GM18519 (cell line): ENCODE data around the gene SPRR5.

Experiments used
- ATAC-seq: cut with Tn5 transposase; IDR thresholded peaks from one replicate; pipeline ENCODE4 v1.9.1; 2021; ENCODE audit warnings: mild to moderate bottlenecking, moderate library complexity; ENCODE audit not compliant: unreplicated experiment, low FRiP score

Gene SPRR5

DNA sequence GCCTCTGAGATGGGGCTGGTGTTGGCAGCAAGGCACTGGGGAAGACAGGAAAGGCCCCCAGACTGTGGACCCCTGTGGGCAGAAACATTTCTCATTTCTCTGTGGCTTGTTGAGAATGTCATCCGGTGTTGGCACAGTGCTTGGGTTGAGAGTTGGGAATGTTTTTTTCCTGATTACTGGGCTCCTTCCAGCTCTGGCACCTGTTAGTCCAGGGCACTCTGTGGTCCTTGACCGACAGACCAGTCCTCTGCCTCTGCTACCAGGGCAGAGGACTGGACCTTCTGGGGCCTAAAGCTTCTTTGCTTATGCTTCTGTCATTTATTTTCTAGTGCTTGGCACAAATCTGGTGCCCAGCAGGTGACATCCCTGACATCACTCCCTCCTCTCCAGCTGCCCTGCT lies 4.8 kb upstream of the SPRR5 start:
- no peak for ATAC-seq

DNA sequence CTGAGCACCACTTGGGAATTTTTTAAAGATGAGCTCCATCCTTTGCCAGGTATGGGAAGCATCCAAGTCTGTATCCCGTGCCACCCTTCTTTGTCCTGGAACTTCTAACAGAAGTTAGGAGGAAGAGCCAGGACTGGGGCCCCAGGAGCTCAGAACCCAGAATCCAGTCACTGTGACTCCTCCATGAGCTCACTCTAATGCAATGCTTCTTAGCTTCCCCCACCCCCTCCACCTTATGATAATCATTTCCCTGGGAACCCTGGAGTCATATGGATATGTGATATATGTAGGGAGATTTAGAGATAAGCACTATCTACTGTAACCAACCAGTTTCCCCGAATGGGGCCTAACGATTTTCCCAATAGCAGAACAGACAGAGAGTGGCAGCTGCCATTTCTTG lies 758 bp upstream of the SPRR5 start:
- no peak for ATAC-seq

DNA sequence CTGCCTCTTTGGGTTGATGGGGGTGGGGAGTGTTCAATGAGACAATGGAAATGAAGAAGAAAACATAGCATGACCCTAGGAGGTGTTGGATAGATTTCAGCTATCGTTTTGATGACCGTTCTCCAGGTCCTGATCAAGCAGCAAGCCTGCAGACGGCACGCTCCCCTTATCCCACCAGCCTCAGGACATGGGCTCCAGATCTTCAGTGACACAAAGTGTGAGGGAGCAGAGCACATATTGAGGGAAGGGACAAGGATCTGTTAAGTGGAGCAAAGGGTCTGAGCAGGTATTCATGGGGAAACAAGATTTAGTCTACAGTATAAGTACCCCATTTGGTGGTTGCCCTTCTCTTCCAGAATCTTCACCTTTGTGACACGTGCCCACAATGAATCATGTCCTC lies 4.7 kb downstream of the SPRR5 start:
- ATAC-seq = no peak

DNA sequence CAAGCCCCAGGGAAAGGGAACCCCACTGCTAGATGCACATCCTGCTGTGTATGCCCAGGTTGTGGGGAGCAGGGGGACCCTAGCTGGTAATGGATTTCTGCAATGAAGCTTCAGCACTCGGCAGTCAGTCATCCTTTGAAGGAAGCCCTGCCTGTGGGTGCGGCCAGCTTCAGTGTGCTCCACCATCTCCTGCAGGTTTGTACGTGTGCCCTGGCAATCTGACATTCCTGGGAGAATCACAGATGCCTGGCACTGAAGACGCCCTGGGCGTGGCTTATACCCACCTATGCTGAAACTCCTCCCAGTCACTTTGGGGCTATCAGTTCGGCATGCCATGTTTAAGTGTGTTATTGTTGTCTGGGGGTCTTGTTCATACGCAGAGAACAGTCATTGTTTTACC lies 6.8 kb downstream of the SPRR5 start:
- no peak for ATAC-seq

DNA sequence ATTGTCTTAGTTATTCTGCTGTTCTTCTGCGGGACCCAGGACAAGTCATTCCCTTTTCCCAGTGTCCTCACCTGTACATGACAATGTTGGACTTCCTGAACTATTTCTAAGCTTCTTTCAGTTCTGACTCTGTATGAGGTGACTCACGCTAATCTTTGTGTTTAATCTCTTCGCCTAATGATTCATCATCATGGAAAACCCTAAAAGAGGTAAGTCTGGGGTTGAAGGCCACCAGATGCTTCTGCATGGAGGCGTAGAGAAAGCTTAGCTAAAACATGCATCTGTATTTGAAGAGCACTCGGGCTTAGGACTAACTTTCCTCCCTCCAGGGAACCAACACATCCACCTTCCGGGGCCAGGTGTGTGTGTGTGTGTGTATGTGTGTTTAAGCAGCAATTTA lies 7.4 kb downstream of the SPRR5 start:
- no peak for ATAC-seq

DNA sequence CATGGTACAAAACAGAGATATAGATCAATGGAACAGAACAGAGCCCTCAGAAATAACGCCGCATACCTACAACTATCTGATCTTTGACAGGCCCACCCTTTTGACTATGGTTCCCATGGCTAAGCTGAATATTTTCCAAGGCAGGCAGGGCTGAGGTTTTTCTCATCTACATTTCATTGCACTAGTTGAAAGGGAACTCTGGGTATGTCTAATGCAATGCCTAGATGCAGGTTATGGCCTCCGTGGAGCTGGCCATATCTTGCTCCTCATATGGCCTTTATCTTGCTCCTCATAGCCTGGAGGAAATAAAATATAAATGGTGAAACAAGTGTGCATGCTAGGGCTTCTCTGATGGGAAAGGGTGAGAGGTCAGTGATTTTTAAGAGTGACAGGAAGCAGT lies 10.6 kb downstream of the SPRR5 start:
- no peak for ATAC-seq

DNA sequence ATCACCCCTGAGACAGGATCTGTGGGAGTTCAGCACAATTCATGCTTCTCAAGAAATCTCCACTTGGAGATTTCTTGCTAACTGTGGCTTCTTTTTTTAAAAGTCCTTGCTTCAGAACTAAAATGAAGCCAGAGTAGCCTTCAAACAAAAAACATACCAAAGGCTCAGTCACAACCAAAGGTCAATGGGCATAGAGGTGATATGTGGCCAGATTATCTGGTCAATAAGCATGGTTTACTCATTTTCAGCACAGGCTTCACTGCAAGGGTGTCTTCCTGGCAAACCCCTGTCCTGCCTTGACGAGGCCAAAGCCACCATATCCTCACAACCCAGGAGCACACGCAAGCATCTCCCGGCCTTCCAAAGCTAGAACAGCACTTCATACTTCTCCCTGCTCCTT lies 12.3 kb downstream of the SPRR5 start:
- ATAC-seq = no peak

DNA sequence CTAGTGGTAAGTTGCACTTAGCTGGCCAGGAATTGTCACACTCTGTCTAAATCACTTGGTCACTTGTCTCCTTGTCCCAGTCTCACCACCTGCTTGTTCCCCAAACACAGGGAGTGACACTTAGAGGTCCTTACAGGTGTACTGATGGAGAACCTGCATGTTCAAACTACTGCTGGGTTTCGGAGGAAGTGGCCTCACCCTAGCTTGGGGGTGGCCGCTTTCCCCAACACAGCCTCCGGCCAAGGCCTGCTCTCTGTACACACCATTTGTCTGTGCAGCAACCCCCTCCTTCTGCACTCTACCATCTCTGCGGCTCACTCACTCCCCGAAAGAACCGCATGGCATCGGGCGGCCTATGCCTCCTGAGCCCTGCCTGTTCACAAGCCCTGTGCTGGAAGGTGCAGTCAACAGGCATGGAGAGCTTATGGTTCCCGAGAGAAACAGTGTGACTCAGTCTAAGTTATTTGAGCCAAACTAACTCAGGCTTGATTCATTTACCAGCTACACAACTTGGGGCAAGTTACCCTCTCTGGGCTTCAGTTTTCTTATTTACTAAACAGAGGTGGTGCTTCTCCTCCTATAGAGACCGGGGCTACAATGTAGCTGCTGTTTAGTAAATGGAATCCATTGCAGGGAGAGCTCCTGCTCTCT lies 12.9 kb downstream of the SPRR5 start:
- ATAC-seq = no peak

DNA sequence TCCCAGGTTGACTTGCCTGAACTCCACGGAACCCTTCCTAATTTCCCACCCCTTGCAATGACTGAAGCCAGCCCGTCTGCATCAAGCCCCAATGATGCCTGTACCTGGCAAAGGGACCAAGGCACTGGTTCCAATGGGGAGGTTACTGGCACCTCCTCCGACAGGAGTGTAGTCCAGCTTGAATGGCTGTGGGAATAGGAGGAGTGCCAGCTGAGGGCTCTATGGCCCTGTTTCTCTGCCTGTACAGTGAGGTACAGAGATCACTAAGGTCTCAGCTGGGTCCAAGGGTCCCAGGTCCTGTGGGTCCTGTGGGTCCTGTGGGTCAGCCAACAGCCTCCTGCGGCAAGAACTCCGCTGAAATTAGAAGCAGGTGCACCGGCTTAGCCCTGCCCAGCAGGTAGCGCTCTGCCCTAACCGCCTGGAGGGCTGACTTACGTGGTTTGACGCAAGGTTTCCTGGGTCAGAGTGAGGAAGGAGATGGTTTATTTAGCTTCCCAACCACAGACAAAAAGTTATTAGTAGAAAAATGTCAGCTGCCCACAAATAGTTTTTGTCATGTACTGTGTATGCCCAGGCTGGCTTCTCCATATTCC lies 13.5 kb downstream of the SPRR5 start:
- no peak for ATAC-seq

DNA sequence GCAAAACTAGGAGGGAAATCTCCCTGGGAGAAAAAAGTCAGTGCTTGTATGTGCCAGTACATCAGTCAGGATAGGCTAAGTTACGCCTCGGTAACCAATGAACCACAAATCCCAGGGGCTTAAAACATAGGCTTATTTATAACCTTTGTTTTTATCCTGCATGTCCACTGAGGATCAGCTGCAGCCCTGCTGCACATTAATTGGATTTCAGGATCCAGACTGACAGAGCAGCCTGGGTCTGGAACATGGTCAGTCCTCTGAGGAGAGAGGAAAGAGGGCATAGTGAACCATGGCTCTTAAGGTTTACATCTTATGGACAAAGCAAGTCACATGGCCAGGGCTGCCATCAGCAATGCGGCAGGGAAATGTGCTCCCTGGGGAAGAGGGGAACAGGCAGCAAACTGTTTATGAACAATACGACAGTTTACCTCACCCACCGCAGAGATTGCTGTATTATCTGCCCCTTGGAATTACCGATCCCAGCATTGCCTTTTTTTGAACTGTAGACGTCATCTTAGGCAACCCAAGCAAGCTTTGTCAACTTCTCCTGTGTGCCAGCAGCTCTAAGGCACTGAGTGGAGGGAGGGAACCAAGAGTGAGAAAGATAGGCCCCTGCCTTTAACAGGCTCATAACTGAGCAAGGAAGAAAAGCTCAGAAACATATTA lies 14.4 kb downstream of the SPRR5 start:
- no peak for ATAC-seq

DNA sequence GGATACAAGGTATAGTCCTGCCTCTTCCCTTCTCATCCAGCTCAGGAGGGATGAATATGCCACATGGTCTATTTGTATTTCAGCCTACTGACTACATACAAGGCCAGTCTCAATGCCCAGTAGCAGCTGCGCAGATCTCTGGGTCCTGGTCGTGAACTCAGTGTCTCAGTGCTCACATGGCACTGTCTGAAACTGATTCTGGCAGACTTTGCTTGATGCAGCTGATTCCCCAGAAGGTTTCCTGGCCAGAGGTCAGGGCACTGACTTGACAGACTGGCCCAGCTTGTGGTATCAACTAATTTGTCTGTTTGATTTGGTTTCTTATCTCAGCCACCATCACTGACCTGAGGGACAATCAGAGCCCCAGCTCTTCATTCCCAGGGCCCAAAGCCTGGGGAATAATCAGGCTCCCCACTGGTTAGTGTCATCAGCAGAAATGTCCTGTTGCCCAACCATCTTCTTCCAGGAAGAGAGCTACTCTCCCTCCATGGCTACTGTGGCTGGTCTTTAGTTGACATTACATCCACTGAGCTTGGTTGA lies 15.9 kb downstream of the SPRR5 start:
- no peak for ATAC-seq

DNA sequence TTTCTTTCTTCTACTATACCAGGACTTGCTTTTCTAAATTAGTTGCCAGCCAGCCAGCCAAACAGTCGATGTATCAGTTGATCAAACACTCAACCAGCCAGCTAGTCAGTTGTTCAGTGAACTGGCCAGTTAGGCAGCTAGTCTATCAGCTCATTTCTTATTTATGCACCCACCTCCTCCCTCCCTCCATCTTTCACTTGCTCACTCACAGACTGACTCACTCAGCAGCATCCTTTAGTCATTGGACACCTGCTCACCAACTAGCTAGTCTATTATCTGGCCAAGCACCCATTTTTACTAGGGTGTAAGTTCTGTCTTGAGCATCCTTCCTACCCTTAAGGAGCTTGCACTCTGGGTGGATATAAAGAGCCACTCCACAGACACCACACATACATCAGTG lies 17.5 kb downstream of the SPRR5 start:
- no peak for ATAC-seq

DNA sequence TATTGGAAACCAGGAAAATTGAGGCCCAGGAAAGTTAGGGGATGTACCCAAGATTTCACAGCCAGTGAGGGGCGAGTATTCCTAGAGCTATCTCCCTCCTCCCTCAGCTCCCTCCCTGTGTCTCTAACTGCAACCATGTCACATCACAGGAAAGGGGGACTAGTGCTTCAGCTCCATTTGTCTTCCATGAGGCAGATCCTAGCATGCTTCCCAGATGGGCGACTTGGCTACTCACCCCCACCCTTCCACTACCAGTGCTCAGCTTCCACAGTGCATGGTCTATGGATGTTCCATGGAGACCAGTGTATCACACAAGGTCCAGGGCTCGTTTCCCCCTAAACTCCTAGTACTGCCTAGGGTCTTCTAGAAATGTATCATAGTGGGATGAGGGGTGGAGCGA lies 18.8 kb downstream of the SPRR5 start:
- ATAC-seq = no peak

DNA sequence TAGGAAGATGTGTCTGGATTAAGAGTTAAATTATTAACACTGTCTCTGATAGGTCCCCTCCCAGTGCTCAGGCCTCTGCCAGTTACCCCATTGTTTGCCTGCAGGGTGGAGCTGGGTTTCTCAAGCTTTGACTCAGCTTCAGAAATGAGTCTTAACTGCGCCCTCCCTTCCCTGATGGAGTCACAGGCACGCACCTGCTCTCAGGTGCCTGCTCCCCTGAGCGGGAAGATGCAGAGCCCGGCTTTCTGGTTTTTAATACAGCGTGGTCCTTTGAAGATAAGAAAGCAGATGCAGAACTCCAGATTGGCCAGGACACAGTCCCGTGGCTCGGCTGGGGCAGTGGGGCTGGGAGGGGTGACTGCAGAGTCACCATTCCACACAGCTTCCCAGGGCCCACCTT lies 20.2 kb downstream of the SPRR5 start:
- no peak for ATAC-seq

DNA sequence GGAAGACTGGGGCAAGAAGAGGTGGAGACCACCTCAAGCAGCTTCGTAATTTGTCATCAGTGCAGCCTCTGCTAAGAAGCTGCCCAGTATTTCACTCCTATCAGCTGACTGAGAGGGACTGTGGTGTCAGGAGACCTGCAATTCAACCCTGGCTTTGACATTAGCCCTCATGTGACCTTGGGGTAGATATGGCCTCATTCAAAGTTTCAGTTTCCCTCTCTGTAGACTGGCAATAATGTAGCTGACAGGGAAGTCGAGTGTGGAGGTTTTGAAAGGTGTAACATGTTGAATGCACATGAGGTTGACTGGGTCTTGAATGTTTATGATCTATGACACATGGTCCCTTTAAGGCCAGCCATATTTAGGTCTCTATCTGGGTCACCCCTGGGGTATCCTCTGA lies 21.2 kb downstream of the SPRR5 start:
- peak; percentile 75 for ATAC-seq

DNA sequence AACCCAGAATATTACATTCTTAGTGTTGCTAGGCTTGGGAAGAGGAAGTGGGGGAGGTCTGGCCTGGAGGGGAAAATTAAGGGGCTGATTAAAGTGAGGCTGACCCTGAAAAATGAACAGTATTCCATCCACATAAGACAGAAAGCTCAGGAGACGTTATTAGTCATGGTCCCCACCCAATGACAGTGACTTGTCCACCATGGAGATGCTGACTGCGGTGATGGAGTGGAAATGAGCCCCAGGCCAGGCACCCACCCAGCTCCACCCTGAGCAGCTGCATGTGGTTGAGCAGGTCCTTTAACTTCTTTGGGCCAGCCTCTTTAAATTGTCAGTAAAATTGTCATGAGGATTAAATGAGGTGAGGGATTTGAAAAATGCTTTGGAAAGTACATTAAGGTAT lies 22.0 kb downstream of the SPRR5 start:
- no peak for ATAC-seq

DNA sequence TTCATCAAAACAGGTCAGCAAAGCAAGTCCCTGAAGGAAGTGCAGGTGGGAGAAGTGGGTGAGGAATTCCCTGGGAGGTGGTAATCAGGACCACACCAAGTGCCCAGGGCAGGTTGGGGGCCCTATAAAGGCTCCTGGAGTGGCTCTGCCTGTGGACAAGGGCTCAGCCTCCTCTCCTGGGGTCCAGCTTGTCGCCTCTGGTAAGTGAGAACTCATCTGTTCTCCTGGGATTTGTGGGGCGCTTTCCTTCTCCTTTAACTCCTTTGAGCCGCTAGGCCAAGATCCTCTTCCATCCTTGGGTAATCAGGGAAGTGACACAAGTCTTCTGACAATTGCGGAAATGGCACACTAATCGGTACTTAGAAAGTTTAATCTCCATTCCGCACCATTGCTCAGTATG lies 23.5 kb downstream of the SPRR5 start, which contains the start of gene SPRR4:
Gene SPRR4 (plus strand): TSS at position 154 of the 400 bp plus-strand sequence. CDS start 1,243 bp downstream, outside the sequence.
- no peak for ATAC-seq

DNA sequence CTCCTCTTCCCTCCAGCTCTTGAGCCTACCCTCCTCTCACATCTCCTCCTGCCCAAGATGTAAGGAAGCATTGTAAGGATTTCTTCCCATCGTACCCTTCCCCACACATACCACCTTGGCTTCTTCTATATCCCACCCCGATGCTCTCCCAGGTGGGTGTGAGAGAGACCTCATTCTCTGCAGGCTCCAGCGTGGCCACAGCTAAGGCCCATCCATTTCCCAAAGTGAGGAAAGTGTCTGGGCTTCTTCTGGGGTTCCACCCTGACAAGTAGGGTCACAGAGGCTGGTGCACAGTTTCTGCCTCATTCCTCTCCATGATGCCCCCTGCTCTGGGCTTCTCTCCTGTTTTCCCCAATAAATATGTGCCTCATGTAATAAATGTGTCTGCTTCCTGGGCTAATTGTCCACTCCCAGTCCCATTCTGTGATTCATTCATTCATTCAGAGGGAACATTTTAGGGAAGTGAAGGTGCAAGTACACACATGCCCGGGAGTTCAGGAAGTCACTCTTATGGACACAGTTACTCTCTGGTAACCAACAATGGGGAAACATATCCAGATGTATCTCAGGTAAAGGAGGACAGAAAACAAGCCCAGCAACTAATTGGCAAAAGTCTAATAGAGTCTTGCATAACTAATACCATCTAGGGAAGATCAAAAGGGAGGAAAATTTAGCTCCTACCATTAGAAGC lies 25.3 kb downstream of the SPRR5 start:
- no peak for ATAC-seq

DNA sequence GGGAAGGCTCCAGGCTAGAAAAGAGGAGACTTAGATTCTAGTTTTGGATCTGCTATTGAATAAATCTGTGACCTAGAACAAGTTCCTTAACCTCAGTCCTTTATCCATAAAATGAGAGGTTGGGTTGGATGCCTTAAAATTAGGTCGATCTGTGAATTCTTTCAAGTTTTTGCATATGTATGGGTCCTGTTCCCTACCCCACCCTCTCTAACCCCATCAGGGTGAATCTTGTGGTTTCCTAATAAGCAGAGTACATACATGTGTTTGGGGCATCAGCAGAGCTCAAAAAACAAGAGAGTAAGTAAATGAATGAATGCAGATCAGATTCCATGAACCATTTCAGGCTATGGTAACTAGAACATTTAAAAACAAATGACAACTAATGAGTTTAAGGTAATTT lies 29.7 kb downstream of the SPRR5 start:
- ATAC-seq = no peak

DNA sequence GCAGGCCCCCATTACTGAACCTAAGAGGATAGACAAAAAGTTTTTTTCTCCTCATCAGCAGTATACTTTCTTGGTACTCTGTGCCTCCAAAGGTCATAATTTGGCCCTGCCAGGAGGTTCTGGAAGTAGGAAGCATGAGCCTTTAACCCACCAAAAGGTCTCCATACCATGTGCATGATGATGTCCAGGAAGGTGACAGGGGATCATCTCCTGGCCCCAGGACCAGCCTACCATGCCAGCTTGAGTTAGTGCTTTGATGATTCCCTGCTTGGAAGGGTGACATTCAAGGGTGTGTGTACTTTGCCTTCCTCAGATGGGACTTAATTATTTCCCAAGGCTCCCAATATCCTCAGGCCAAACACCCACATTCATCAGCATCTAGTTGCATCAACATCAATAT lies 30.6 kb downstream of the SPRR5 start:
- no peak for ATAC-seq

DNA sequence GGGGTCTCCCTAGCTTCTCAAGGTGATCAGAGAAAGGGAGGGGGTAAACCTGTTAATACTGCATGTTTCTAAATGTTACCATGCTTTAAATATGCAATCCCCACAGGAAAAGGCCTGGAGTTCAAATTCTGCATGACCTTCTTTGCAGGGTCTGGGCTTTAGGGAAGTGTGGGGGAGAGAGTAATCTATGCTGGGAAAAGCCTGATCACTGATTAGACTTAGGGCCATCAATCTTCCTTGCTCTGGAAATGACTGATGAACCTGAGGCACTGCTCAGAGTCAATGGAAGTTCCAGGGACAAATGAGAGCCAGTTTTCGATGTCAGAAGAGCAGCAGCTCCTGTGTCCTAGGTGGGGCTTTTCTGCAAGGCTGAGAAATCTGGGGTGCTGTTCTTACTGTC lies 33.7 kb downstream of the SPRR5 start:
- ATAC-seq = no peak
